GM19452 (cell line): ENCODE results near the gene ANO10.
"Not testable (repeated sequence)": the region's sequence is repeated elsewhere in the genome, so short reads cannot be mapped to it uniquely, and the experiment has no call there.

ENCODE experiments used
- ATAC-seq: cut with Tn5 transposase; IDR thresholded peaks from one replicate; pipeline ENCODE4 v1.9.1; 2021; ENCODE audit not compliant: unreplicated experiment

The ANO10 gene

DNA sequence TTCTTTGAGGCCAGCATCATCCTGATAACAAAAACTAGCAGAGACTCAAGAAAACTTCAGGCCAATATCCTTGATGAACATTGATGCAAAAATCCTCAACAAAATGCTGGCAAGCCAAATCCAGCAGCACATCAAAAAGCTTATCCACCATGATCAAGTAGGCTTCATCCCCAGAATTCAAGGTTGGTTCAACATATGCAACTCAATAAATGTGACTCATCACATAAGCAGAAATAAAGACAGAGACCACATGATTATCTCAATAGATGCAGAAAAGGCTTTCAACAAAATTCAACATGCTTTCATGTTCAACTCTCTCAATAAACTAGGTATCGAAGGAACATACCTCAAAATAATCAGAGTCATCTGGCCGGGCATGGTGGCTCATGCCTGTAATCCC, 265.8 kb downstream of the ANO10 start:
- not testable (repeated sequence) for ATAC-seq

DNA sequence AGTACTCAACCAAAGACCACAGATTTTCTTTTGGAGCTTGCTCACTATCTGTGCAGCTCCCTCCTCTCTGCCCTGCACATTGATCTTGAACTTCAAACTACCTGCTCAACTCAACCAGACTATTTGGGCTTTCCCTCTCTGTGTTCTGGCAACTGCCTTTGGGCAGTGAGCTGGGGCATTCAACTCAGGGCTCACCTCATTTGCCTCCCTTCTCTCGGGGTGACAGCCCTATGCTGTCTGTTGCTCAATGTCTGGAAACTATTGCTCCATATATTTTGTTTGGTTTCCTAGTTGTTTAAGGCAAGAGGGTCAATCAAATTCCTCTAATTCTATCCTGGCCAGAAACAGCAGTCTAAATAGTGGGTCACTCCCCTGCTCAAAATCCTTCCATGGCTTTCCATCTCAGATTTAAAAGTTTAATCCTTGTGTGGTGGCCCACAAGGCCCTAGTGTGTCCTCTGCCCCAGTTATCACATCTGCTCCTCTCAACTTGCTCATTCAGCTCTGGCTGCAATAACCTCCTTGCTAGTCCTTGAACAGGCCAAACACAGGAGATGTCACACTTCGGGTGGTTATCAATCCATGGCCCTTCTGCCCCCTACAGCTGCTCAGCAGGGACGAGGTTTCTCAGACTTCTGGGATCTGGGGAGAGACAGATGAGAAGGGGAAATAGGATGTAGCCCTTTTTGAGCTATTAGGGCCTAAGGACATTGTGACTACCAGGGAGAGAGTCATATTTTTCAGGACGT, 267.7 kb downstream of the ANO10 start:
- ATAC-seq, result no peak

DNA sequence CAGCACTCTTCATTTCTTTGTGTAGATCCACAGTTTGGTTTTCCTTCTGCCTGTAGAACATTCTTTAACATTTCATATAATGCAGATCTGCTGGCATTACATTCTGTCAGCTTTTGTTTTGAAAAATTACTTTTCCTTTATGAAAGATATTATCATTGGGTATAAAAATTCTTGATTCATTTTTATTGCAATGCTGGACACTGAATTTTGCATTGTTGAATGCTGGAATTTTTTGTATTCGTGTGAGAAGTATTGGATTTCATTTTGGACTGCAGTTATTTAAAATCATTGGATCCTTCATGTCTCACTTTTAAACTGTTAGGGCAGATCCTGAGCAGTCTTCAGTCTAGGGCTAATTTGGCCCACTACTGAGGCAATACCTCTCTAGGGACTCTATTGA, 268.4 kb downstream of the ANO10 start:
- no peak for ATAC-seq

DNA sequence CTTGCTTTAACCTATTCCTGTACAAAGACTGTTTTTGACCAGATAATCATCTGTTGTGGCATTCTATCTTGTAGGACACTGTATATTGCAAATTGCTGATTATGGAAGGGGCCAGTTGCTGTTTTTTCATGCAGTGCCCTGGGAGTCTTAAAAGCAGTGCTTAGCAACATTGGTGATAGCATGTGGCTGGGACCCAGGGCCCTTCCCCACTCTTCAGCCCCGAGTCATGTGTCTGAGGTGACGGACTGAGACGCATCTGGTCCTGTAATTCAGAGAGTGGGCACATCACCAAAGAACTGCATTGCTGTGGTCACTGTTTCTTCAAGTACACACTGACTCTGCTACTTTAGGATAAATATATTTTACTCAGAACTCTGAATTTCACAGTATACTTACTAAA, 272.1 kb downstream of the ANO10 start:
- ATAC-seq, result no peak

DNA sequence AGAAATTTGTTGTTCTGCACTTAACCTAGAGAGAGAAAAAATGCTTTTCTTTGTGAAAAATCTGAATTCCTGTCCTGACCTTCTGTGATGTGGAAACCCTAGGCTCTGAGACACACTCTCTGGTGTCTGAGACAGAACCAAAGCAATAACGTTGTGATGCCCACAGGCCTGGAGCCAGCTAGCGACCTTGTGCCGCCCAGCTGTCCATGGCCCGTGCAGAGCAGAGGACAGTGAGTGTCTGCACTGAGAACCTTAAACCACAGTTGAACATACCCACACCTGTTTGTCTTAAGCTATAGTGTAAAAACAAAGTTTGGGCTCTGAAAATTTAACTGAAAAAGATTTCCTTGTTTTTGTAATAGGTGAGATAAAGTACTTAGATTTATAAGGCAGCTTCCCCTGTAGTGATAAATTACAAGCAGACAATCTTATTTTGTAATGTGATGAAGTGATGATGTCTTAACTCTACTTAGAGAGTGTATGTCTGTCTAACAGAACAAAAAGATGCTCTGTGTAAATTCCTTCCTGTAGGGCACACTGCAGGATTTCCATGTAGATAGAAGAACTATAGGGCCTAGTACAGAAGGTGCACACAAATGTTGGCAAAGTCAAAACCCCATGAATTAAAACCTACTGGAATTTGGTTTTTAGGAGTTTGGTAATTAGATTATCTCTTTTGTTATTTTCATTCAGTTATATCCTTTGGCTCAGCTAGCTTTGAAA, 272.8 kb downstream of the ANO10 start:
- ATAC-seq, result no peak

GRCh38 chr3:43348350-43348749, 273.5 kb downstream of the ANO10 start:
- no peak for ATAC-seq

- ATAC-seq, result no peak
Observed at GRCh38 chr3:43347774-43348173, 274.0 kb downstream of the ANO10 start.

- no peak for ATAC-seq
Observed at GRCh38 chr3:43346978-43347749, 274.6 kb downstream of the ANO10 start.

DNA sequence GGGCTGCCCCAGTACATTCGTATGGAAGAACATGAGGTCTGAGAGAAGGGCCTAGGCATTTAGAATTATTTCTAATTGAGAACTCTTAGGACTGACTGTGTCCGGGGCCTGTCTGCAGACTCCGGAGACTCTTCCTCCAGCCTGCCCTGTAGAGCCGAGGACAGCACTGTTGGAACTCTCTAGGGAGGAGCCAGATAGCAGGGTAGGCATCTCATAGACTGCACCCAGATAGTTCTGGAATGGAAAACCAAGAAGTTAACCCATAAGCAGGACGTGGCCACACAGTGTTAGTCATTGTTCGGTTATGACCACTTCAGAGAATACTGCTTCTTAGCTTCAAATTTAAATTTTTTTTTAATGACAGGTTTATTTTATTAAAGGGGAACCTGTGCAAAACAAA, 275.9 kb downstream of the ANO10 start:
- ATAC-seq, result no peak

GRCh38 chr3:43345246-43345645, 276.6 kb downstream of the ANO10 start:
- ATAC-seq, result no peak

DNA sequence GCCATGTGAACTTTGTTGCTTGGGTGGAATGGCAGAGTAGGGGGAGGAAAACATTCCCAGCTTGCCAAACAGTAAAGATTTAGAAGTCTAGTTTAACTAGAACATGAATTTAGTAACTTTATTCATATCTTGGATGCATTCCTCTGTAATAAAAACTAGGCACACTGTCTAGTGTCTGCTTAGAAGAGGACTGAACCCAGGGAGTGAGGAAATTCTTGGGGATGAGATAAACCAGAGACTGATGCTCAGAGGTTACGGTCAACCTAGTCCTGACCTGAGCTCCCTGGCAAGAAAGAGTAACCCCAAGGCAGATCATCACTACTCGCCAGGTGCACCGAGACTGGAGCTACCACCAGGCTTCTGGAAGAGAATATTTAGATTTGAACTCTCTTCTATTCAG, 277.3 kb downstream of the ANO10 start:
- ATAC-seq, result no peak

- ATAC-seq, result no peak
Observed at GRCh38 chr3:43343815-43344214, 278.0 kb downstream of the ANO10 start.

DNA sequence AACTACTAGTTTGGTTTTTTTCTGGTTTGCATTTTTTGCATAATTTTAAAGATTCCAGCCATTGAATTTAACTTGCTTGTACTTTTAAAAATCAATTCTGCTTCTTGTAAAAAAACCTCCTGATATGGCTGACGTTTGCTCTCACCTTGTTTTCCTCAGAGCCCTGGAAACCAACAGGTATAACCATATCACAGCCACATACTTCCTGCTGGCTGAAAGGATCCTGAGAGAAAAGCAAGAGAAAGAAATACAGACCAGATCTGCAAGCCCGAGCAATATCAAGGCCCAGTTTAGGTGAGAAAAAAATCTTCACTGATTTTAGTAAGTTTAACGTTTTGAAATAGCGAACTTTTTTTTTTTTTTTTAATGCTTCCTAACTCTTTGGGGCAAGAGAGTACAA, 278.6 kb downstream of the ANO10 start:
- ATAC-seq, result no peak

DNA sequence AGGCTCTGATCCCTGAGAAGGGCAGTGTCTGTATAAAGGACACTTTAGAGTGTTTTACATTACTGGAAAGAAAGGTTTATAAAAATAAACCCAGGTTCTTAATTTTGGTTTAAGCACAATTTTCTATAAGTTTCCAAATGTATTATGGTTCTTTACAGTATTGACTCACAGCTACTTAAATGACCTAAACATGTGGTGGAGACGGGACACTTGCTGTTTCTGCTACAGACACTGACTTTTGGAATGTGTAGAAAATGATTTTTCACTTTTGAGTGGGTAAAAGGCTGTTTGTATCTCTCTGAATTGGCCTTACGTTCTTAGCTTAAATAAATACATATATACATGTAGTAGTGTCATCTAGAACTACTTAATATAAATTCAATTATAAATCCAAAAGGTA, 280.0 kb downstream of the ANO10 start:
- no peak for ATAC-seq

GRCh38 chr3:43340403-43340802, 281.4 kb downstream of the ANO10 start:
- no peak for ATAC-seq

DNA sequence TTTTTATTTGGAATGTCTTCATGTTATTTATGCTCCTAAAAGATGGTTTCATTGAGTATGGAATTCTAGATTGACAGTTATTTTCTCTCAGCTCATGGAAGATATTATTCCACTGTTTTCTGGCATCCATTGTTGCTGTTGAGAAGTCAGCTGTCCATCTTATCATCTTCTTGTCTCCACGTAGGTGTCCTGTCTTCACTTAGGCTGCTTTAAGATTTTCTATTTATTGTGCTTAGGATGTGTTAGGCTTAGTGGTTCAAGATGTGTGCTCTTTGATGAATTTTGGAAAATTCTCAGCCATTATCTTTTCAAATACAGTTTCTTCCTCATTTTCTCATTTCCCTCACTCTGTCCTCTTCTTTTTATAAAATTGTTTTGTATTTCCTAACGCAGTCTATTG, 283.5 kb downstream of the ANO10 start:
- no peak for ATAC-seq

DNA sequence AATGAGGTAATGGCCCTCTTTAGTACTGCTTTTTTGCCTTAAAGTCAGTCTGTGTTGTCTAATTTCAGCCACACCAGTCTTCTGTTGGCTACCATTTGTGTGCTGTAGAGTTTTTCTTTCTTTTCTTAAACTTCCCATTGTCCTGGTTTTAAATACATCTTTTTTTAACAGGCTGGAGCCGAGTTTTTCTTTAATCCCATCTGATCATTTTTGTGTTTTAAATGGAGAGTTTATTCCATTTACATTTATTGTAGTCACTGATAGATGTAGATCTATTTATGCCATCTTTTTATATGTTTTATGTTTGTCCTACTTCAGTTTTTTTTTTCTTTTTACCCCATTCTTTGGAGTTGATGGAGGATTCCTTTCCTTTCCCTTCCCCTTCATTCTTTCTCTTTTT, 286.0 kb downstream of the ANO10 start:
- ATAC-seq, result no peak

- ATAC-seq, result no peak
Observed at GRCh38 chr3:43334976-43335375, 286.8 kb downstream of the ANO10 start.

DNA sequence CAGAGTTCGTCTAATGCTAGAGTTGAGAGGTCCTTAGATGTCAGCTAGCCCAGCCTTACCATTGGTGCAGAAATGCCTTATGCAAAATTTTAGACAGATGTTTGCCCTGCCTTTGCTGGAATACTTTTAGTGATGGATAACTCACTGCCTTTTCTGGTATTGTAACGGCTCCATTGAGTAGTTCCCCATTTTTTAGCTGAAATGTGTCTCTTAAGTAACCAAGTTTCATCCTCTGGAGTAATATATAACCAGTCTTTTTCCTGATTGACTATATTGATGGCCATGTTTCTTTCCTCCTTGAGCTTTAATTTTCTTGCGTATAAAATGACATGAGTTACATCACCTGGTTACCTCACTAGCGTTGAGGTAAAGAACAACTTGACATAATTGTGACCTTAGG, 290.4 kb downstream of the ANO10 start:
- no peak for ATAC-seq

GRCh38 chr3:43330981-43331380, 290.8 kb downstream of the ANO10 start:
- no peak for ATAC-seq

- no peak for ATAC-seq
Observed at GRCh38 chr3:43328653-43329052, 293.2 kb downstream of the ANO10 start.

- no peak for ATAC-seq
Observed at GRCh38 chr3:43327582-43327979, 294.2 kb downstream of the ANO10 start.
